Coronary artery (tissue), 2 donors: ENCODE measurements around the gene UBE2D2.
A peak's percentile ranks its signal among the peaks of the same experiment; 100 is the strongest.

Experiments
- DNase-seq: peaks from one replicate; pipeline ENCODE4 v3.0.0-alpha.2; 2017; ENCODE audit warnings: low spot score
- H3K27ac ChIP-seq, 2 donors: fragments of 200-600 bp; sonication (generic); one replicate each; pipeline ENCODE4 v1.5.1; 2016 to 2019
- H3K4me3 ChIP-seq: fragments of 200-600 bp; sonication (generic); 2 replicates; pipeline ENCODE4 v1.5.1; 2016; ENCODE audit warnings: mild to moderate bottlenecking, moderate library complexity
- TF ChIP-seq, protein P1 (sequence below): fragments of 200-600 bp; sonication (generic); IDR thresholded peaks from one replicate; pipeline ENCODE4 v1.5.1; 2019; ENCODE audit warnings: antibody characterized with exemption

The UBE2D2 gene

DNA sequence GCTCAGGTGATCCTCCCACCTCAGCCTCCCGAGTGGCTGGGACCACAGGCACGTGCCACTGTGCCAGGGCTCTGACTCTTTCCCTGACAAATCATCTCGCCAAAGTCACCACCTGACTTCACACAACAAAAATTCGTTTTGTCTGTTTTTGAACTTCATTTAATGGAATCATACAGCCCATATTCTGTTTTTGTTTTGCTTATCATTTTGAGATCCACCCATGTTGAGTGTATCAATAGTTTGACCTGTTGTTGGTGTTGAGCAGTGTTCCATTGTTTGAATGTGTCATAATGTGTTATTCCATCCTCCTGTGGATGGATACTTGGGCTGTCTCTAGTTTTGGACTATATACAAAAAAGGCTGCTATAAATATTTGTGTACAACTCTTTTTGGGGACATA is 6.9 kb upstream of the UBE2D2 start:
- H3K27ac ChIP-seq: no peak overlapping the region
- H3K4me3 ChIP-seq: no peak overlapping the region
- TF ChIP-seq, protein P1, sequence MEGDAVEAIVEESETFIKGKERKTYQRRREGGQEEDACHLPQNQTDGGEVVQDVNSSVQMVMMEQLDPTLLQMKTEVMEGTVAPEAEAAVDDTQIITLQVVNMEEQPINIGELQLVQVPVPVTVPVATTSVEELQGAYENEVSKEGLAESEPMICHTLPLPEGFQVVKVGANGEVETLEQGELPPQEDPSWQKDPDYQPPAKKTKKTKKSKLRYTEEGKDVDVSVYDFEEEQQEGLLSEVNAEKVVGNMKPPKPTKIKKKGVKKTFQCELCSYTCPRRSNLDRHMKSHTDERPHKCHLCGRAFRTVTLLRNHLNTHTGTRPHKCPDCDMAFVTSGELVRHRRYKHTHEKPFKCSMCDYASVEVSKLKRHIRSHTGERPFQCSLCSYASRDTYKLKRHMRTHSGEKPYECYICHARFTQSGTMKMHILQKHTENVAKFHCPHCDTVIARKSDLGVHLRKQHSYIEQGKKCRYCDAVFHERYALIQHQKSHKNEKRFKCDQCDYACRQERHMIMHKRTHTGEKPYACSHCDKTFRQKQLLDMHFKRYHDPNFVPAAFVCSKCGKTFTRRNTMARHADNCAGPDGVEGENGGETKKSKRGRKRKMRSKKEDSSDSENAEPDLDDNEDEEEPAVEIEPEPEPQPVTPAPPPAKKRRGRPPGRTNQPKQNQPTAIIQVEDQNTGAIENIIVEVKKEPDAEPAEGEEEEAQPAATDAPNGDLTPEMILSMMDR: no peak
- DNase-seq: no peak

DNA sequence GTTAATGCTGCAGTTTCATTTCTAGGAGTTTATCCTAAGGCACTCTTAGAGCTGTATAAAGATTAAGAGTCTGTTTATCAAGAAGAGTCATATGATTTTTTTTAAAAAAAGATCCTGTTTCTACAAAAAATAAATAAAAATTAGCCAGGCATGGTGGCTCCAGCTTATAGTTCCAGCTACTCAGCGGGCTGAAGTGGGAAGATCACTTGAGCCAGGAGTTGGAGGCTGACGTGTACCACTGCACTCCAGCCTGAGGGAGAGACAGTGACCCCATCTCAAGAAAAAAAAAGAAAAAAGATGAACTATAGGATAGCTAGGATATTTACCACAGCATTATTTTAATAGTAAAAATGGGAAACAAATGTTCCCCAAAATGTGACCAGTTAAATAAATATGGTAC is 3.3 kb upstream of the UBE2D2 start:
- Histone ChIP-seq H3K27ac (no peak overlapping the region), H3K4me3 (no peak overlapping the region)
- DNase-seq: no peak
- TF ChIP-seq, protein P1: no peak

DNA sequence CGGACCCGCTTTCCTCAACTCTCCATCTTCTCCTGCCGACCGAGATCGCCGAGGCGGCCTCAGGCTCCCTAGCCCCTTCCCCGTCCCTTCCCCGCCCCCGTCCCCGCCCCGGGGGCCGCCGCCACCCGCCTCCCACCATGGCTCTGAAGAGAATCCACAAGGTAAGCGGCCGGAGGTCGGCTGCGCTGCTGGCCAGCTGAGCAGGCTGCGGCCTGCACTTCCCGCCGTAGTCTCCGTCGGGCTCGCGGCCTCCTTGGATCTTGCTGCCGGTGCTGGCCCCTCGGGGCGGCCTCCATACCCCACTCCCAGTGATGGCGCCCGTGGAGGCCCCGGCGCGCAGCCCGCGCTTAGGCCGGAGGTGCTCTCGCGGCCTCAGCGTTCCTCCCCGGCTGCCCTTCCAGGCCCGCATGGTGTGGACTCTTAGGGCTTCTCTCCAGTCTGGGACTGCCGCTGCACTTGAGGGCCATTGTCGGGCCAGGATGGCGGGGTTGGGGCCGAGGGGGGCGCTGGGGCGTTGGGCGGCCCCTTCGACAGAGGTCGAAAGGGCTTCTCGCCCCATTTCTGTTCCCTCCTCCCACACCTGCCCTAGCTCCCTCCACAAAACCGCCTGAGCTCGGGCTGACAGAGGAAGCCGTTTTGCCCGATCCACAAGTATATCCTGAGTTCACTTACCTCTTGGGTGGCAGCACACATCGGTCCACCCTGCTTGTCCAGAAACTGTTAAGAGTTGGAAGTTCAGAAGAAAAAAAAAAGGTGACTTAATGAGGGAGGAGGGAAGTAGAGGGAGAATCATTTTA is 714 bp downstream of the UBE2D2 start:
- TF ChIP-seq, protein P1: no peak
- DNase-seq: peak; percentile 76
- peak overlapping the region; percentile 93 for H3K4me3 ChIP-seq
- H3K27ac ChIP-seq: peak overlapping the region; percentile 94 to 98

DNA sequence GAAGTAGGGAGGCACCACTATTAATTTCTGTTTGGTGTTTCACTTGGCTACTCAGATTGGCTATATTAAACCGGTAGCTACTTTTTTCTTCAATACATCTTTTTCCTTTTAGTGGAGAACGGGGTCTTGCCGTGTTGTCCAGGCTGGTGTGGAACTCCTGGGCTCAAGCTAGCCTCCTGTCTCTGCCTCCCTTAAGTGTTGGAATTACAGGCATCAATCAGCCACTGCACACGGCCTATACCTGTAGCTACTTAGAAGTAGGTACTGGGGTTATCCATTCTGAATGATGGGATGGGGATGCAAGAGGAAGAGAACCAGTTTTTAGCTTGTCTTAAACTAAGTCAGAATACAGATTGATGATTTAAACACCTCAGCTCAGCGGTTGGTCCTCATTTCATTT is 1.7 kb downstream of the UBE2D2 start:
- peak overlapping the region; percentile 93 for H3K4me3 ChIP-seq

DNA sequence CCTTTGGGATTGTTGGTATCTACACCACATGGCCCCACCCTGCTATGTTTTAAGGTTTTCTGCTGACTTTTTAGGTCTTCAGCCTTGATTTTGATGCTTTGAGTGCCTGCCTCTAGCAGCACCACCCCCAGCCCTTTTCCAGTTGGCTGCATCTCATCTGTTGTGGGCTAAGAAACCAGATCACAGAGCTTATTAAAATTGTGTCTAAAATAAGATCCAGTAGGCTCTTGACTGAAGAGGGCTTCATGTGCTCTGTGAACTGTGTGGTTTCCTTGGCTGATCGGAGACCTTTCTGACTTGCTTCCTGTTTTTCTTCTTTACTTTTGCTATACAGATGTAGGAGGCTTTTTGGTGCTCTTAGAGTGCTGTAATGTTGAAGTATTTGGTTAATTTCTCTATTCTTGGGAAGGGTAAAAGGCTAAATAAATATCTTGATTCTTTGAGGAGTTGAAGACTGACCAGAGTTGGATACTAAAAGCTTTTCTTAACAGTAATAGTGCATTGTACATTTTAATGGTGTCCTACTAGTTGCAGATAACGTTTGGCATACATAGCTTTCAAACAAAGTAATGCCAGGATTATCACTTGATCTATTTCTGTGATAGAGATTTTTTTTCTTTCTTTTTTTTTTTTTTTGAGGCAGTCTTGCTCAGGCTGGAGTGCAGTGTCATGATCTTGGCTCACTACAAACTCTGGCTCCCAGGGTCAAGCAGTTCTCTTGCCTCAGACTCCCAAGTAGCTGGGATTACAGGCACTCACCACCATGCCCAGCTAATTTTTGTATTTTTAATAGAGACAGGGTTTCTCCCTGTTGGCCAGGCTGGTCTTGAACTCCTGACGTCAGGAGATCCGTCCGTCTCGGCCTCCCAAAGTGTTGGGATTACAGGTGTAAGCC is 4.5 kb downstream of the UBE2D2 start:
- TF ChIP-seq, protein P1: no peak
- peak overlapping the region; percentile 34 for H3K4me3 ChIP-seq
- no peak for DNase-seq
- peak overlapping the region; percentile 38 to 53 for H3K27ac ChIP-seq

More for the DNA sequence above, 1.7 kb downstream of the UBE2D2 start:
- TF ChIP-seq, protein P1: no peak
- no peak for DNase-seq
- H3K27ac ChIP-seq: no peak overlapping the region

DNA sequence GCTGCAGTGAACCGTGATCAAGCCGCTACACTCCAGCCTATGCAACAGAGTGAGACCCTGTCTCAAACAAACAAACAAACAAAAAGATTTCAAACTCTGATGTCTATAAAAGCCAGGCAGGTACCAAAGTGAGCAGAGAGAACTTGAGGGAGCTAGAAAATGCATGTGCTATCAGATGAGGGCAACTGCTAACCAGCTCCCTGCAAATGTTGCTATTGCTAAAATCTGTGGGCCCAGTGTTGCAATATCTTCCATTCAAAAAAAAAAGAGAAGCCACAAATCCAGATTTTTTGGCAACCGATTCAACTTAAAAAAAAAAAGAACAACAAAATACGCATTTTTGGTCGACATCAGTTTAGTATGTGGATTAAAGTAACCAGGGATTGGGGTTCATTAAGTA is 5.5 kb downstream of the UBE2D2 start:
- H3K27ac ChIP-seq: no peak overlapping the region
- TF ChIP-seq, protein P1: no peak
- DNase-seq: no peak
- H3K4me3 ChIP-seq: no peak overlapping the region
